Measurements from ENCODE around the gene RNASEH2A.

GRCh38 chr19:12838886-12839756 lies 32.7 kb downstream of the RNASEH2A start:
- TF ChIP-seq GATA3 (IDR thresholded peaks at IDR 0.05; ENCODE audit: low read depth, low read length) (no peak), GATA2 (IDR thresholded peaks at IDR 0.05; ENCODE audit: low read depth, low read length) (no peak)
